ENCODE measurements around the gene TREML4.
A peak's percentile ranks its signal among the peaks of the same experiment; 100 is the strongest.

The TREML4 gene

DNA sequence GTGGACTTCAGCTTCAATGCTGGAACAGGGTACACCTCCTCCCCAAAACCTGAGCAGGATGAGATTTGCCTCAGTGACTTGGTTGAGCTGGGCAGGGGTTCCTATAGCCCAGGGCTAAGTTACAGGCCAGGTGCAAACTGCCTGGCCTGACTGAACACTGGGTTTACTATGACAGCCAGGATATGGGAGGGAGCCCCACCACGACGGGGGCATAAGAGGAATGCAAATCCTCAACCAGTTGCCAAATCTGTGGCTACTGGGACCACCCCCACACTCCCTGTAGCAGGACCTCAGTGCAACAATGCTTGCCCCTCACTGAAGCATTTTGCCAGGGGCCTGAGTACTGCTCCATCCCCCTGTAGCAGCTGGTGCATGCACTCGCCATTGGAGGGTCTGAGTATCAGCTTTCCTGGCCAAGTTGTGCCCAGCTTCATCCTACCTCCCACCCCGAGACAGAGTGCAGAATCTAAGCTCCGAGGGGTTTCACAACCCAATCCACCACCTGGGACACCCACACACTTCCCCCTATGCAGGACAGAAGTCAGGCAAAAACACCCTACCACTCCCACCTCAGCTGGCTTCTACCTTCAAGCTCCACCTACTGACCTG lies 27.6 kb downstream of the TREML4 start:
- no peak for DNase-seq (ENCODE audit: low read depth in 2 of 2)

DNA sequence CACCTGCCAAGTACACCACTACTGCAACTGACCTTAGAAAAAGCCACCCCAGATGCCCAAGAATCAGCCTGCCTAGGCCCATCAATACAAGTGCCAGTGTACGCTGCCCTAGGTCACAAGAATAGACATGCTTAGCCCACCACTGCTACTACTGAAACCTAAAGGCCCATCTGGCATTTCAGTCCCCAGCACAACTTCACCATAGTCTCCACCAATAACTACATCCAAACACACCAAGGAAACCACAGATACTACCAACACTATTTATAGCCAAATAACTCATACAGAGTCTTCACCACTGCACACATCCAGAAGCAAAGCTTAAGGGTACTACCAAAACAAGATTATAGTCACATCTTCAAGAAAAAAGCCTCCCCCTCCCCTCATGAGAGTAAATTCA lies 28.2 kb downstream of the TREML4 start:
- no peak for DNase-seq (ENCODE audit: low read depth in 2 of 2)

DNA sequence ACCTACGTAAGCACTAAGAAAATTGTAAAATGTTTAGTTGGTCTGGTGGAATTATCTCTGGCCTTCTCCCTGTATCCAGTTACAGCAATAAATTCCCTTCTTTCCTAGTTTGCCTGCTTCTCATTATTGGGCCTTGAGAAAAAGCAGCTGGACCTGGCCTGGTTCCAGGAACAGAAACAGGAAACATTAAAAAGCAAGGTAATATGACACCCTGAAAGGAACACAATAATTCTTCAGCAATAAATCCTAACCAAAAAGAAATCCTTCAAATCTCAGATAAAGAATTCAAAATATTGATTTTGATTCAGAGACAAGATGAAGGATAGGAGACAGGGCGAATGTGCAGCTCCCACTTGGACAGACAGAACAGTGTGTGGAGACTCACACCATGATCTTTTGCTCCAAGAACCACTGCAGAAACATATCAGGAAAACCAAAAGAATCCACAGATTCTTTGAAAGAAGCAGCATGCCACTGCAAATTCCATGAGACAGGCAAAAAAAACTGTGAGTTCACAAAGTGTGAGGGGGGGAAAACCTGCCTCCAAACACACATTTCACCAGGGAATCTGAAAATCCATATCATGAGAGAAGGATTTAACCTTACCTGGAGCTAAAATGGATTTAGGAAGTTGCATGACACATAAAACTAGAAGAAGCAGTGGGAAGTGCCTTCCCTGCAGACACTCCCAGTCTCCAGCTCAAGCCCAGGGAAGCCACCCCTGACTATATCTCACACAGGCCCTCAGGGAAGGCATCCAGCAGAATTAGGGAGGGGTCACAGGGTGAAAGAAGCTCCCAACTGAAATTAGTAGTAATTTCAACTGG lies 29.4 kb downstream of the TREML4 start:
- DNase-seq (ENCODE audit: low read depth in 2 of 2): no peak

DNA sequence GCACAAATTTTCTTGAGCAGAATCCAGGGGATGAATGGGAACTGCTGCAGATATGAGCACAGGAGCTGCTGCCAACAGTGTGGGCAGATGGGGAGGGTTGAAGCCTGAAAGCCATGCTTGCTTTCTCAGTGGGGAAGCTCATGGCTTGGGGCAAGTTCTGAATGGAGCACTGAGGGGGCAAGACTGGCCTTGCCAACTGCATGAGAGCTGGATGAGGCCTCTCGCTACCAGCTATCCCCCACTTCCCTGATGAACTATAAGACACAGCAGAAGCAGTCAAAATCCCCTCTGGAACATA lies 30.0 kb downstream of the TREML4 start:
- DNase-seq (ENCODE audit: low read depth in 2 of 2): no peak

DNA sequence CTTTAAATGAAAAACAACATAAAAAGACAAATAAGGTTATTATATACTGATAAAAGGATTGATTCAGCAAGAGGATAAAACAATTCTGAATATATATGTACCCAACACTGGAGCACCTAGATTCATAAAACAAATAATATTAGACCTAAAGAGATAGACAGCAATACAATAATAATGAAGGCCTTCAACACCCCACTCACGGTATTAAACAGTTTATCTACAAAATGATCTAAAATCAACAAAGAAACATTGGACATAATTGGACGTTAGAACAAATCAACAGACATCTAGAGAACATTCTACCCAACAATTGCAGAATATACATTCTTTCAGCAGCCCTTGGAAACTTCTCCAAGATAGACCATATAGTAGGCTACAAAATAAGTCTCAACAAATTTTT lies 34.3 kb downstream of the TREML4 start:
- no peak for DNase-seq (ENCODE audit: low read depth in 2 of 2)

DNA sequence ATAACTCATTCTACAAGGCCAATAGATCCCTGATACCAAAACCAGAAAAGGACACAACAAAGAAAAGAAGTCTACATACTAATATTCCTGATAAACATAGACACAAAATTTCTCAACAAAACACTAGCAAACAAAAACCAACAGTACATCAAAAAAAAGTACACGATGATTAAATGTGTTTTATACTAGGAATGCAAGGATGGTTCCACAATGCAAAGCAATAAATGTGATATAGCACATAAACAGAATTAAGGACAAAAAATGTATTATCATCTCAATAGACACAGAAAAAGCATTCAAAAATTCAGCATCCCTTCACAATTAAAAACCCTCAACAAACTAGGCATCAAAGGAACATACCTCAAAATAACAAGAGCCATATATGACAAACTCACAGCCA lies 35.1 kb downstream of the TREML4 start:
- DNase-seq (ENCODE audit: low read depth in 2 of 2): no peak

DNA sequence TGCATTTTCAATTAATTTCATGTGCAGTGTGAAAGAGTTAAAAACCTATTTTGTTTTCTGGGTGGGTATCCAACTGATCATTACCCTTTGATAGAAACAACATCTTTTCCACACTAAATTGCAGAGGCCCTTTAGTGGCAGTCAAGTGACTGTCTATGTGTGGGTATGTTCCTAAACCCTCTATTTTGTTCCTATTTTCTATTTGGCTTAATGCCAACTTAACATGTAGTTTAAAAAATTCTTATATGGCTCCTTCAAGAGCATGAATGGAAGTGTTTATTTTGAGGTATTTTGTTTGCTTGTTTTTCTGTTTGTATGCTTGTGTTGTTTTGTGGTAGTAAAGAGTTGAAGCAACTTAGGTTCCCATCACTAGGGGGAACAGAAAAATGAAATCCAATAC lies 38.4 kb downstream of the TREML4 start:
- DNase-seq (ENCODE audit: low read depth in 2 of 2): no peak

DNA sequence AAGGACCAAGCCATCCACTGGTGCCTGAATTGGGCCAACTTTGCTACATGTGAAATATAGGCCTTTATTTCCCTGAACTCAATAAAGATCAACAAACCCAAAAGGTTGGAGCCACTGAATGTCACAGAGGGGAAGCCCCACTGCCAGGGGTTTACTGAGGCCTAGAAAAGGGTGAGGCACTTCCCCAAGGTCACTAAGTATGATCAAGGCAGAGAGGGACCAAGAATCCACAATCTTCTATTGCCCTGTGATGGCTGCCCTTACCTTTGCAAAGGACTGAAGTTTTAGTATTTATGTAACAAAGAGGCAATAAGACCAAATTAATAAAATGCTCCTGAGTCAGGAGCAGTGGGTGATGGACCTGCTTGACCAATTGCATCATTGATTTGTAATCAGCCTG lies 40.3 kb downstream of the TREML4 start:
- no peak for DNase-seq (ENCODE audit: low read depth in 2 of 2)

DNA sequence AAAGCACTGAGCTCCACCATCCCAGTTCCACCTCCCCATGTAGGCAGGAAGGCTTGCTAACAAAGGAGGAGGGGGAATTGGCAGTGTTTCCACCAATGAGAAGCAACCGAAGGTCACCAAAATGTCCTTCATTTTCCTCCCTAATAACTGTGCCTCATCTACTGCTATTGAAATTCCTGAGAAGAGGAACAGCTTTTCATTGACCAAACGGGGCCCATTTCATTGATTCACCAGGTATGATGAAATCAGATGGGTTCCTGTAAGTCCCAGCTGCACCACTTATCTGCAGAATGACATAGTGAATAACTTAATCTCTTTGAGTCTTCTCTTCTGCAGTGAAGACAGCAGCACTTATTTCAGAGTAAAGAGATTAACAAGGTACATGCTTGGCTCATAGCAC lies 41.0 kb downstream of the TREML4 start:
- DNase-seq (ENCODE audit: low read depth in 2 of 2): no peak

DNA sequence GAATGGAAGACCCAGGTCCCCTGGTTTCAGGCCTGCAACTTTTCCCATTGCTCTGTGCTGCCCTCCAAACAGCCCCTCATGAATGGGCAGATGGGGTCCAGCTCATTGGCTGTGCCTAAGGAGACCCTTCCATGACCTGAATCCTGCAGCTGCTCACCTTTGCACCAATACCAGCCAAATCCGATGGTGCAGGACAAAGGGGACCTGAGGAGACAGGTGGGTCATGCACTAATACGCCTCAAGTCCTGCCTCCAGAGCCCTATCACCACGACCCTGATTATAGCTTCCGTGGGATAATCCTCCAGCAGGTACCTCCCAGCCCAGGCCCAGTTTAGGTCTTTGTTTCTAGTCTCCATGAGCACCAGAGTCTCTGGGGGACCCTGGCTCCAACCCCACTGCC lies 41.6 kb downstream of the TREML4 start:
- DNase-seq (ENCODE audit: low read depth in 2 of 2): no peak

DNA sequence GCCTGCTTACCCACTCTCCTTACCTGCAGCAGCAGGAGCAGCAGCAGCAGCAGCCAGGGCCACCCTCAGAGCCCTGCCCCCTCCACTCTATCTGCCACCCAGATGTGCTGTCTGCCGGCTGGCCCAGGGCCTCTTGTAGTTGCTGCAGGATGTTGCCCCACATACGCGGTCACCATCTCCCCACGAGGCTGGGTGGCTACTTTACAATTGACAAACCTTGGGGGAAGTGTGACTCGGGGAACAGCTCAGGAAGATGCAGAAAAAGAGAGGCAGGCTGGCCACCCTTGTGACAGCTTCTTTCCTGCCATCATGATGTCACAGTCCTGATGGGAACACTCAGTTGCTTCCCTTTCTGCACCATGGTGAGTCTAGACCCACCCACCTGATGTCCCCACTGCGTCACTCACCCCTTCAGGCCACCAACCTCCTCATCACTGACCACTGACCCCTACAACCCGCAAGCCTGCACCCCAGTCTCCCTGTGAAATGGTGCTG lies 43.8 kb downstream of the TREML4 start:
- DNase-seq (ENCODE audit: low read depth in 2 of 2): no peak

DNA sequence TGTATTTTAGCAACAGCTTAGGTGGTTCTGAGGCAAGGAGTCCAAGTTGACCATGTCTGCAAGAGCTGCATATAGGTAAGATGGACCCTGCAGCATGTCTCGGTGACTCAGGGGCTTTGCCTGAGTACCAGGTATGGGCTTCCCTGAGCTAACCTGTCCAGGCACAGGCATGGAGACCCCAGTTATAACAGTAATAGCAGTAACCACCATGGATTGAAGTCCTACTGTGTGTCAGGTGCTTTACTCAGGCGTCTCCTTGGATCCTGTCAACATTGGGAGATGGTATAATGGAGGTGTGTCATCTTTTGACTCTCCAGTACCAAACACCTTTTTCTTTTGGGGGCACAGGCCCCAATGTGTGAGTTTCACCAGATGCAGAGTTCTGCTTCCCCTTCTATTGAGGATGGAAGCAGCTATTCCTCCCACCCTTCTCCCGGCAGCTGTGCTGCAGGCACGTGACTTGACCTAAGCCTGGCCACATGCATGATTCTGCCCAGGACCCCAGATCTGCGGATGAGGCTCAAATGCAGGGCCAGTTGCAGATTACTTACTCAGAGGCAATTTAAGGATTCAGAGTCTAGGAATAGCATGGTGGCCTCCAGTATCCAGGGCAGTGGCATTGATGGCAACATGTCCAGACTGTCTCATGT lies 44.6 kb downstream of the TREML4 start:
- DNase-seq (ENCODE audit: low read depth in 2 of 2): no peak

DNA sequence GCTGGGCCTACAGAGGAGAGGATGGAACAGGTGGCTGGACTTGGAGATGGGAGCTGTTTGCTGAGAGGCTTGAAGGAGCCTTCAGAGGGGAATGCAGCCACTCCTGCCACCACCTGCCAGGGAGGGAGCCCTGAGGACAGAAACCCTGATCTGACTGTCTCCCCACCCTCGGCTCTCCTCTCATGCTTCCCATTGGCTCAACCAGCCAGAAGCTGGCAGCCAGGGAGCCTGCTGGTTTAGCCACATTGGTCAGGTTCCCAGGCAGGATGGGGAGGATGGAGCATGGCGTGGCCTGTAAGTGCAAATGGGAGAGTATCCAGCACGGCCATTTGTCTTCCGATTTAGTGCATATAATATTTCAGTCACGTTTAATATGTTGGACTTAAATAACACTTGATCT lies 45.6 kb downstream of the TREML4 start:
- DNase-seq (ENCODE audit: low read depth in 2 of 2): no peak

DNA sequence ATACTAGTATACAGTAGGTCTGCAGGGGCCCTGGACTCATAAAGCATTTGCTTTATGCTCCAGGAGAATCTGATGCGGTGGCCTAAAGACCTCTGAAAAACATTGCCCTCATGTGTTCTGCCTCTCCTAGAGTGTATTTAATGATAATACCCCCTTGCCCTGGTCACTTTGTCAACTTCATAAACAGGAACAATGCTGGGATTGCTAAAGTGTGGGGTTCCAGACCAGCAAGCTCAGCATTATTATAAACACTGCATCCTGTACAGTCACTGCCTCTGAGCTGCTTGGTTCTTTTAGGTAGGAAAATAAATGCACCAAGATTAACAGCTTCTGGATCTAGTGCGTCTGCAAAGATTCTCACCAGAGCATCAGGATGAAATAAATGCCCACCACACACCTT lies 46.1 kb downstream of the TREML4 start:
- no peak for DNase-seq (ENCODE audit: low read depth in 2 of 2)

DNA sequence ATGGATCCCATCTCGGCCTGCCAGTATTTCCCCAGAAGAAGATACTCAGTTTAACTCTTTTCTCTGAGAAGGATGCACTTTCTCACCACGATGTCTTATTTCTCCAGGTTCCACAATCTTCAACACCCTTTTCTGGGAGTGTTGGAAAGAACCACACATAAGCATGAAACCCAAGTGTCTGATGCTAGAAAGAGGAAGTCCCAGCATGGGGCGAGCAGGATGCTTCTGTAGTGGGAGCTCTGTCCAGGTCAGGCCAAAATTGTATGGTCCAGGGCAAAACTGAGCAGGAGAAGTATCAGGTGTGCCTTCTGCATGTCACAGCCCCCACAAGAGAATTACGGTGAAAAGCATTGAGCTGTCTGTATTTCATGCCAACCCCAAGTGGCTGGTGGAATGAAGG lies 47.3 kb downstream of the TREML4 start:
- no peak for DNase-seq (ENCODE audit: low read depth in 2 of 2)

DNA sequence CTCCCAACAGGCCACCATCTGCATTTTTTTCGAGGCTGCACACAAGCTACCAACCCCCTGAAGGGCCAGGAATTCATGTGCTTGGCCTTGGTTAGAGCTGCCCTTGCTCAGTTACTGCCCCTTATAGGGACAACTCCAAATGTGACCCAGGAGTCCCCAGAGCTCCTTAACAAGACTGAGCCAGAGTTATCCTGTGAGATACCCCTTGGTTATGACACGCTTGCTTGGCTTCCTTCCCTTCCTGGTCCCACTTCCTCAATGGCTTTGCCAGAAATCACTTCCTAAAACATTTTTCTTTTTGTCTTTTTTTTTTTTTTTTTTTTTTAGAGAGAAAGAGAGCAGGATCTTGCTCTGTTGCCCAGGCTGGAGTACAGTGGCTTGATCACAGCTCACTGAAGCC lies 49.5 kb downstream of the TREML4 start:
- no peak for DNase-seq (ENCODE audit: low read depth in 2 of 2)

DNA sequence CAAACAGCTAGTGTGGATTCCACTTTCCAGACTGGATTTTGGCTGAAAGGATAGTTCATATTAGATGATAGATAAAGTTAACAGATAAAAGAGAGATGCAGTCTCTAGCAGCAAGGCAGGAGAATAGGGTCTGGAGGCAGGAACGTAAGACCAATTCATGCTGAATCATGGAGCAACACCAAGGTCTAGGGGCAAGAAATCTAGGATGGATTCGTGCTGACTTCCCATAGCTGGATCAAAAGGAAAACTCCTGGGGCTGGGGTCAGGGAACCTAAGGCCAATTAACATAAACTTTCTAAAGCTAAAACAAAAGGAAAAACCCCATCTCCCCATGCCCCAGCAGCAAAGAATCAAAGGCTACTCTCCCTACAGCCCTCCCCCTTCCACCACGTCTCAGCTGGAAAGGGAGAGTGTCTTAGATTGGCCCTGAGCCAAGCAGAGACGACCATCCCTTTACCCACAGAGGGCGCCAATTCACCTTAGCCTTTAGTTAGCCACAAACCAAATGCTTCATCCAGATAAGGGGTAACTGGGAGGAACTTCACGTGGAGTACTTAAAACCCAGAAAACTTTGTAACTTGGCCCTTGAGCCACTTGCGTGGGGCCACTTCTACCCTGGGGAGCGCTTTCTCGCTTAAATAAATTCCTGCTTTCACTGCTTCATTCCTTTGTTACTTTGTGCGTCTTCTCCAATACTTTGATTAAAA lies 50.7 kb downstream of the TREML4 start:
- DNase-seq (ENCODE audit: low read depth in 2 of 2): peak; percentile 45 to 49

DNA sequence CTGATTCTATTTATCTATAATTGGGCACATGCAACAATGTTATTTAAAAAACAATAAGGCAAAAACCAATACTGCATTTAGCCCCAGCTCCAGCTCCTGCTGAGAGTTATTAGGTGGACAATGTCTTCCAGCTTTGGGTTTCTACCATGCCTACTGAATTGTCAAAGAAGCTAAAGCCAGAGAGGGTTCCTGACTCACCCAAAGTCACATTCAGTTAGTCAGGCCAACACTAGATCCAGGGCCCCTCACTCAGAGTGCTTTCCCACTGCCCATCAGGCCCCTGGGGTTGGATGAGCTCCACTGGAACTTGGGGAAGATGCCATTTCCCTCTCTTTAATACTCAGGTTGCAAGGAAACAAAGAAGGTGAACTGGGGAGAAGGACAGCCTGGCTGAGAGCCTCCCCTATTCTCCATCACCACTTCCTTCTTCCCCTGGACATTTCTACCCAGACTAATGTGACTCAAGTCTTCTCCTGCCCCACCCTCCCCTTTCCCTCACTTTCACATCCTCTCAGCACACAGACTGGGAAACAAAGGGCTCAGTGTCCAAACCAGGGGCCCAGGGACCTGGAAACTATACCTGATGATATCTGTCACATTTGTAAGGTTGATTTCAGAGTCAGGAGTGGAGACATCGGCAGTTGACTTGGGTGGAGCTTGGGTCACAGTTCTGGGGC lies 52.4 kb downstream of the TREML4 start:
- no peak for DNase-seq (ENCODE audit: low read depth in 2 of 2)

DNA sequence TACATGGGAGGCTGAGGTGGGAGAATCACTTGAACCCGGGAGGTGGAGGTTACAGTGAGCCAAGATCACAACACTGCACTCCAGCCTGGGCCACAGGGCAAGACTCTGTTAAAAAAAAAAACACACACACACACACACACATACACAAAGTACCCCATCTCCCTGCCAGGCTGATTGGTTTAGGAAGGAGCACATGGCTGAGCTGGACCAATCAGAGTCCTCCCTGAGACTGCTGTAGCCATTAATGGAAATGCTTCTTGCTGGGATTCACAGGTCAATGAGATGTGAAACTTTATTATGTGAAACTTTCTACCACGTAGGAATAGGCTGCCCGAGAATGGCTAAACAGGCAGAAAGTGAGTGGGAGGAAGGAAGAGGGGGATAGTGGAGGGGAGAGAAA lies 55.5 kb downstream of the TREML4 start:
- no peak for DNase-seq (ENCODE audit: low read depth in 2 of 2)

DNA sequence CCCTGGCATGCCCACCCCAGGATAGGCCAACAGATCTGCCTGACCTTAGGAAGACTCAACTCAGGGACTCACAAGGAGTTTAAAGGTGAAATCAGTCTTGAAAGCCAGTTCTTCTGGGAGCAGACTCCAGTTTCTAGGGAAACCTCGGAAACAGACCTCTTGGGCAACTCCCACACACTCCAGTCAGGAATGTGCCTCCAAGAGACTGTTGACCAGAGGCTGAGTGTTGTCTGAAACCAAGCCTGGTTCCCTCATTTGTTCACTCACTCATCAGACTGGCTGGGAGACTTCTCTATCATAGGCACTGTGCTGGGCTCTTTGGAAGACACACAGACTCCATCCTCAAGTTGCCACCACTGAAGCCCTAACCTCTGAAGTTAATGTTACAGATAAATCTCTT lies 56.6 kb downstream of the TREML4 start:
- DNase-seq (ENCODE audit: low read depth in 2 of 2): no peak

DNA sequence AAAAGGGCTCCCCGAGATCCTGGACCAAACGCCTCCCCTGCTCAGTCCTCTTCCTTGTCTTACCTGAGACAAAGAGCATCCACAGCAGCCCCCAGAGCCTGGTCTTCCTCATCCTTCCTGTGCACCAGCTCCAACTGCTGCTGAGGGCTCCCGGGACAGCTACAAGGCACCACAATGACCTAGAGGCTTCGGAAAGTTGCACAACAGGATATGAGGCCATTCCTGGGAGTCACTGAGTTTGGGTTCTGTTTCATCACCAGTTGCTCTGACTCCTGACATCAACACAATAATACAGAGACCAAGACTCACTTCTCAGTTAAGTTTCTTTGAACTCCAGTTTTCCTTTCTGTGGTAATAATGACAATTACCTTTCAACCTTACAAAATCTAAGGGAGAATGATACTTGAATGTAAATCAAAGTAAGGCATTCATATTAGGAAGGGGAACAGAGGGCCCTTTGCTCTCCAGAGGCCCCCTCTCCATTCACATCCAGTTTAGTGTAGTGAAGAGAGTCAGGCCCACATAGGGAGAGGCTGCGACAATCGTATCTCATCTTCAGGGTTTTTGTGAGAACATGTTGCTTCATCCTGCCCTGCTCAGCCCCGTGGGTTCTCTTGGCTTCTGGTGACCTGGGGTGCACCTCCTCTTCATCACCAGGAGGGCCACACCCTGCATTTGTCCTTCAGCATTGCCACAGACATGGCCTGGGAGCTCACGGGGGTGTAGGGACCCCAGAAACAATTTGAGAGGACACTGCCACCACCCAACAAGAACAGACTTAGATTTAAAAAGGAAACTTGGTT lies 58.6 kb downstream of the TREML4 start, which contains the start of gene TREM1:
TSS of gene TREM1 (minus strand) at position 139 of the 803 bp plus-strand sequence. CDS start at position 112, 27 bp downstream.
- DNase-seq (ENCODE audit: low read depth in 2 of 2): no peak

Data from activated CD4-positive, alpha-beta T cell treated with anti-CD3 and anti-CD28 coated beads for 24 hours (primary cell).